Astrocyte of the spinal cord (primary cell): ENCODE measurements around the gene SLIRP.

Experiments used
- DNase-seq: peaks from one replicate; pipeline ENCODE4 v3.0.0; 2011; ENCODE audit warnings: low read depth, low spot score
- H3K4me3 ChIP-seq: 2 replicates; pipeline ENCODE4 v1.5.1; 2011; ENCODE audit warnings: low read depth, mild to moderate bottlenecking, low read length, moderate library complexity
- CTCF ChIP-seq: IDR thresholded peaks from 2 replicates; pipeline ENCODE4 v1.5.1; 2012; ENCODE audit warnings: low read depth, mild to moderate bottlenecking, low read length, inconsistent platforms
- in situ Hi-C: cut with HindIII; loops from 2 replicates; pipeline ENCODE4 v1.10.0; 2017; ENCODE audit warnings: low sequenced_read_pairs

SLIRP gene

GRCh38 chr14:77674931-77675330 is 33.0 kb upstream of the SLIRP start:
- no peak for DNase-seq
- no peak for TF ChIP-seq CTCF
- no peak overlapping the region for H3K4me3 ChIP-seq
- in situ Hi-C loops: no loop called here

DNA sequence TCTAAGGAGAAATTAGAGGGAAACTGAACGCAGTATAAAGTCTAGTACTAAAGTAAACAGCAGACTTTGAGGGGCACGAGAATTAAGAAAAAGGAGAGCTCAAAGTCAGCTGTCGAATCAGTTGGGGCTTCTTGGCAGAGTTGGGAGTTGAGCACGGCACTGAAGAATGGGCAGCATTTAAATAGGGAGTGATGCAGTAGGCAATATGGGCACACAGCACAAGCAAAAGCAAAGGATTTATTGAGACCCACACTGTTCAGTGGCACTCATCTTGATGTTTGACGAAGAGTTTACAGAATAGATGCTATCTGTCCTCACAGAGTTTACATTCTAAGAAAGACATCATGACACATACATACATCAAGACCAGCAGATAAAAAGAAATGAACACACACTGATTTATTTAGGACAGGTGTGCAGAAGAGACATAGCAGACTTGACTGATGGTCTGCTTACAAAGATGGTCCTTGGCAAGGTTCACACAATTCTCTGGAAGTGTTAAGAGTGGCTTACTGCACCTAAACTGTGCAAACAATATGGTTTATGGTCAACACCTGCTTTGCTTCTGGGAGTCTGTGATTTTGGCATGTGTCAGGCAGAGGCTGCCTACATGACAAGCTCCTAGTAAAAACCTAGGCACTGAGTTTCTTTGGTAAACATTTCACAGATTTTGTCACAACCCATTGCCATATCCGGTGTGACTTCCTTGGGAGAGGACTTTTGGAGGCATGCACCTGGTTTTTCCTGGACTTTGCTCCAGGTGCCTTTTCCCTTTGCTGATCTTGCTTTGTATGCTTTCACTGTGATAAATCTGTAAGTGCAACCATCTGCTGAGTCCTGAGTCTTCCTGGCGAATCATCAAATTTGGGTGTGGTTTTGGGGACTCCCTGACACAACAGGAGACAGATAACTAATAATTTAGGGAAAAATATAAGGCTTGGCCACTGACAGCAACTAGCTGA is 26.4 kb upstream of the SLIRP start:
- in situ Hi-C loops: no loop called here

DNA sequence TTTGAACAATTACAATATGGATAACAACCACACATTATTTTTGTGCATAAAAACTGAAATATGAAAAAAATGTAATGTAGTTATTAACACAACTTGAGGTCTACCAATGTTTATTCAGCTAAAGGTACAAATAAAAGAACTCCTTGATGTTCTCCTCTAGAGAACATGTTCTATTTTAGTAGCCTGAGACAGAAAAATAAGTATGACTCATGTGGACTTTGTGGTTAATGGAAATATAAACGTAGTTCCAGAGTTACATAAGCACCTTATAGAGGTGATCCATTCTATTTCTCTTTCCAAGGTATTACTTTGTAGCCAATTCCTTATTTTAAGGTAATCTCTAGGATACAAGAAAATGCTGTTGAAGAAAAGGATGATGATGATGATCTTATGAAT is 25.7 kb upstream of the SLIRP start:
- DNase-seq: peak; percentile 65
- H3K4me3 ChIP-seq: no peak overlapping the region
- in situ Hi-C loops: no loop called here

More for the DNA sequence above, 26.4 kb upstream of the SLIRP start:
- DNase-seq: peak; percentile 54
- H3K4me3 ChIP-seq: no peak overlapping the region
- TF ChIP-seq CTCF: no peak

GRCh38 chr14:77691259-77691658 is 16.6 kb upstream of the SLIRP start:
- no peak for TF ChIP-seq CTCF
- in situ Hi-C loops: no loop called here

More for the DNA sequence above, 25.7 kb upstream of the SLIRP start:
- TF ChIP-seq CTCF: no peak

DNA sequence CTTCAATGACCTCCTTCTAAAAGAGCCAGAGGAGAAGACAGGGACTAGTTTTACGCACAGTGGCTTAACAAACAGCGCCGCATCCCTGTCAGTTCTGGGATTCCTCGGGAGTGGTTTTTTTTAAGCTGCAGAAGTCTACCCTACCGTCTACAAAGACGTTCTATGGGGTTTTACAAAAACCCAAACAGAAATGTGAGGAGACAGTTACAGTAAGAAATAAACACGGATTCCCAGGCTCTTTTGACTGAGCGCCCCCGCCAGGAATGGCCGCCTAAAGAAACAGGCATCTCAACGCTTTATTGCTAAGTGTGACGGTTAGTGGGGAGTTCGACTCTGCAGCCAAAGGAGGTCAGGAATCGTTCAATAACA is 564 bp upstream of the SLIRP start:
- peak overlapping the region; percentile 94 for H3K4me3 ChIP-seq
- in situ Hi-C loops: no loop called here
- TF ChIP-seq CTCF: peak; percentile 55
- DNase-seq: peak; percentile 43

More at GRCh38 chr14:77691259-77691658, 16.6 kb upstream of the SLIRP start:
- H3K4me3 ChIP-seq: no peak overlapping the region
- DNase-seq: no peak

DNA sequence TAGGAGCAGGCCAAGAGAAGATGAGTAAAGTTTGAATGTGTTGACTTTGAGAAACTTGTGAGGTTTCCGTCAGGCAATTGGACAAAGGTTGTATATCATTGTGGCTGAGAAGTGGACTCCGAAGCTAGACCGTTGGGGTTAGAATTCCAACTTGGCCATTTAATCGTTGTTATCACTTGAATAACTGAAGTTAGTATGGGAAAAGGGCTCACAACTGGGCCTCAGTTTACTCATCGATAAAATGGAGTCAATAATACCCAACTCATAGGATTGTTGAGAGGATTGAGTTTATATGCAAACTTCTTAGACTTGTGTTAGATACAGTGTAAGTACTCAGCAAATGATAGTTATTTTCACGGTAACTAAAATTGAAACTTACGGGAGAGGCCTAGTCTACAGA is 846 bp downstream of the SLIRP start:
- DNase-seq: no peak
- TF ChIP-seq CTCF: no peak

More for the DNA sequence above, 846 bp downstream of the SLIRP start:
- H3K4me3 ChIP-seq: peak overlapping the region; percentile 94
- in situ Hi-C loops: no loop called here
